ENCODE data around the gene APBA2. TPM values are rescaled to one million over a fixed set of nuclear protein-coding genes. Genes with fewer than 3 reads are reported as not detected.

Gene APBA2
- total RNA-seq, 1 donor from 2014 or later, result 19.6 TPM

DNA sequence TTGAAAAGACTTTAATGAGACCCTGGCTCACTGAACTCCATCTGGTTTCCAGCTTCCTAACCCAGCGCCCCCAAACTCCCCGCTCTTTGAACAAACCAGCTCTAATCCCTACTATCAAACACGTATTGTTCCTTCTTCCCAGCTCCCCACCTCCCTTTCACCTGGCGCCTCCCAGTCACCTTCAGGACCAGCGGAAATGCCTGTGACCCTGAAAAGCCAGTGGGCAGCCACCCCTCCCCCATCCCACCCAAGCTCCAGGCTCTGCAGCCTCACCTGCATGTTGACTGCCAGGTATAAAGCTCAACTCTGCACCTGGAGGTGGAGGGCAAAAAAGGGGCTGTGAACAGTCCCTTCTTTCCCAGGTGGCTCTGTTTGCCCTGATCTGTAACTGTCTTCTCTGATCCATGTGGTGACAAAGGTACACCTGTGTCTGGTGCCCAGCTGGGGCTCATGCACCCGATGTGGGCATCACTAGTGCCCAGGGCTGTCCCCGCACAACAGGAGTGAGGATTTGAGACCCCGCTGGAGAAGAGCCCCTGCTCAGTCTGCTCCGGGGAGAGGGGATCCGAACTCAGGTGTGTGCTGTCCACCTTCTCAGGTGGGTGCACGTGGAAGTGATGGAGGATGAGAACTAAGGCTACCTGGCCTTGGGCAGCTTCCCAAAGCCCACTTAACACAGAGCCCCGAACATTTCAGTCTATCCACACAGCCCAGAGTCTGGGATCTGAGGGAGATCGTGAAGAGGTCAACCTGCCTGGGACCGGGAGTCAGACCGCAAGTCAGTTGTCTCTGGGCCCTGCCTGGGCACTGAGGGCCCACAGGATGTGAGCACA lies 254.9 kb downstream of the APBA2 start:
- H3K9me3 ChIP-seq, result no peaks in the 10 kb centered on the region
- H3K4me1 ChIP-seq, result peaks cover 14% of the 10 kb centered on the region
- intact Hi-C loops (cut with DNase I), result no loop called here
- H3K27ac ChIP-seq, result no peak overlapping the region
- no peaks in the 10 kb centered on the region for H3K36me3 ChIP-seq
- H3K27me3 ChIP-seq, result no peaks in the 10 kb centered on the region
- DNase-seq (ENCODE audit: extremely low spot score in 2 of 2), result no peak
- TF ChIP-seq POLR2AphosphoS5 (IDR thresholded peaks at IDR 0.05; ENCODE audit: insufficient read depth in 1 of 2, low read depth in 1 of 2) (no peak), POLR2A (IDR thresholded peaks at IDR 0.05) (no peak)
- TF ChIP-seq, protein P1, sequence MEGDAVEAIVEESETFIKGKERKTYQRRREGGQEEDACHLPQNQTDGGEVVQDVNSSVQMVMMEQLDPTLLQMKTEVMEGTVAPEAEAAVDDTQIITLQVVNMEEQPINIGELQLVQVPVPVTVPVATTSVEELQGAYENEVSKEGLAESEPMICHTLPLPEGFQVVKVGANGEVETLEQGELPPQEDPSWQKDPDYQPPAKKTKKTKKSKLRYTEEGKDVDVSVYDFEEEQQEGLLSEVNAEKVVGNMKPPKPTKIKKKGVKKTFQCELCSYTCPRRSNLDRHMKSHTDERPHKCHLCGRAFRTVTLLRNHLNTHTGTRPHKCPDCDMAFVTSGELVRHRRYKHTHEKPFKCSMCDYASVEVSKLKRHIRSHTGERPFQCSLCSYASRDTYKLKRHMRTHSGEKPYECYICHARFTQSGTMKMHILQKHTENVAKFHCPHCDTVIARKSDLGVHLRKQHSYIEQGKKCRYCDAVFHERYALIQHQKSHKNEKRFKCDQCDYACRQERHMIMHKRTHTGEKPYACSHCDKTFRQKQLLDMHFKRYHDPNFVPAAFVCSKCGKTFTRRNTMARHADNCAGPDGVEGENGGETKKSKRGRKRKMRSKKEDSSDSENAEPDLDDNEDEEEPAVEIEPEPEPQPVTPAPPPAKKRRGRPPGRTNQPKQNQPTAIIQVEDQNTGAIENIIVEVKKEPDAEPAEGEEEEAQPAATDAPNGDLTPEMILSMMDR (IDR thresholded peaks at IDR 0.05), result no peak
- H3K4me3 ChIP-seq, result no peak overlapping the region

DNA sequence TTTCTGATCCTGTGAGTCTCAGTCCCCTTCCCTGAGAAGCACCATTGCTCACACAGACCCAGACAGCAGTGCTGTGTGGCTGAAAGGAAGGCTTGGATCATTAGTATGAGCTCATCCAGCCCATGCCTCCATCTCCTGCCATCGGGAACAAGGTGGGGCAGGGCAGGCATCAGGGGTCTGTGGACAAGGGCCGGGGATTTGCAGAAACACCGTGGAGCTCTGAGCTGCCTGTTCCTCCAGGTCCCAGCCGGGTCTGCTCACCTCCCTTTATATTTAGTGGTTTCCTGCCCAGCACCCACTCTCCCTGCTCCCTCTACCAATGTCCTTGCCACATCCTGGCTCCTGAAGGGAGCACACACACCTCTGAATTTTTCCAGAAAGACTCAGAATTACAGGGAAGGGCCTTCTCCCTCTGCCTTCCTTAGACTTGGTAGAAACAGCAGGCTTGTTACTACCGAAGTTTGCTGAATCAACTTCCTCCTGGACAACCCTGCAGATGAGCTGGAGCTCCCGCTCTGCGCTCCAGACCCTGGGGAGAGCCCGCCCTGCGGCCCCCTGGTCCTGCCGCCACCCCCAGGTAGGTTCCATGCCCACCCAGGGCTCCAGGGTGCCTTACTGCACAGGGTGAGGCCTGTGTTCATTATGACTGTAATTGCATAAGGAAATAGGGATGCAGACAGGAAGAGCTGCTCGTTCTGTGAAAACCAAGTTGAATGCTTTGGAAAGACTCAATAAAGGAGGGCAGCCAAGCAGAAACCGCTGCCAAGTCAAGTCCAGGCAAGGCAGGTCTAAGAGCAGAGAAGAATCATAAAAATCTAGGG lies 255.7 kb downstream of the APBA2 start:
- no peak overlapping the region for H3K4me3 ChIP-seq
- TF ChIP-seq POLR2A (IDR thresholded peaks at IDR 0.05) (no peak), POLR2AphosphoS5 (IDR thresholded peaks at IDR 0.05; ENCODE audit: insufficient read depth in 1 of 2, low read depth in 1 of 2) (no peak)
- TF ChIP-seq, protein P1 (IDR thresholded peaks at IDR 0.05), result no peak
- intact Hi-C loops (cut with DNase I), result no loop called here
- peak; percentile 70 to 85 for DNase-seq (ENCODE audit: extremely low spot score in 2 of 2)
- H3K9me3 ChIP-seq, result no peaks in the 10 kb centered on the region
- no peaks in the 10 kb centered on the region for H3K27me3 ChIP-seq
- H3K27ac ChIP-seq, result no peak overlapping the region
- H3K36me3 ChIP-seq, result no peaks in the 10 kb centered on the region
- peaks cover 14% of the 10 kb centered on the region for H3K4me1 ChIP-seq

DNA sequence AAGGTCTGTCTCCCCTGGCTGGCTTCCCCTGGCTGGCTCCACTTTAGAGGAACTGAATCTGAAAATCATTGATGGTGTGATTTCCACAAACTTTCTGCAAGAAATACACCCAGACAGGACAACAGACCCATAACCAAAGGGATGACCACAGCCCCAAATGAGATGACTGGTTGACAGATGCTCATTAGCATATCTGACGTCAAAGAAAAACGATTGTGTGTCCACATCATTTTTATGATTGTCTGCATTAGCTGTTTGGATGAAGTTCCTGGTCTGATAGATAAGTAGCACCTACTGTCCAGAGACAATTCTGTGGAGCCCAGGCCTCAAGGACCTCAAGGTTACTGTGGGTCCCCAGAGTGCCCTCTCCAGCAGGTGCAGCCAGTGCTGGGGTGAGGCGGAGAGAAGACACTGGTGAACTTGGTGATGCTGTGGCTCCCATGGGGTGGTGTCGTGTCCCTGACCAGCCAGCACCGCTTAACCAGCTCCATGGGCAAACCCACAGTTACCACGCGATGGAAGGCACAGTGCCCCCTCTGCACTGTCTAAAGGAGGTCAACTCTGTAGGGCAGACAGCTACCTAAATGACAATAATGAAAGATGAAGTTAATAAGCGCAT lies 256.5 kb downstream of the APBA2 start:
- no peak overlapping the region for H3K4me3 ChIP-seq
- peaks cover 14% of the 10 kb centered on the region for H3K4me1 ChIP-seq
- DNase-seq (ENCODE audit: extremely low spot score in 2 of 2), result peak; percentile 79 to 89
- intact Hi-C loops (cut with DNase I), result no loop called here
- H3K27ac ChIP-seq, result no peak overlapping the region
- H3K36me3 ChIP-seq, result no peaks in the 10 kb centered on the region
- no peaks in the 10 kb centered on the region for H3K27me3 ChIP-seq
- TF ChIP-seq POLR2AphosphoS5 (IDR thresholded peaks at IDR 0.05; ENCODE audit: insufficient read depth in 1 of 2, low read depth in 1 of 2), result no peak
- no peaks in the 10 kb centered on the region for H3K9me3 ChIP-seq

GRCh38 chr15:29143293-29143692 lies 257.5 kb downstream of the APBA2 start:
- DNase-seq (ENCODE audit: extremely low spot score in 2 of 2), result peak; percentile 52 to 79
- no peak for TF ChIP-seq POLR2A (IDR thresholded peaks at IDR 0.05)
- TF ChIP-seq, protein P1 (IDR thresholded peaks at IDR 0.05), result no peak
- no peak for TF ChIP-seq POLR2AphosphoS5 (IDR thresholded peaks at IDR 0.05; ENCODE audit: insufficient read depth in 1 of 2, low read depth in 1 of 2)
- intact Hi-C loops (cut with DNase I), result no loop called here
- no peak overlapping the region for H3K4me3 ChIP-seq
- no peaks in the 10 kb centered on the region for H3K27me3 ChIP-seq
- H3K9me3 ChIP-seq, result no peaks in the 10 kb centered on the region
- no peak overlapping the region for H3K27ac ChIP-seq
- no peaks in the 10 kb centered on the region for H3K36me3 ChIP-seq
- H3K4me1 ChIP-seq, result peaks cover 14% of the 10 kb centered on the region

GRCh38 chr15:29143909-29144635 lies 258.3 kb downstream of the APBA2 start:
- Histone ChIP-seq H3K9me3 (no peaks in the 10 kb centered on the region), H3K4me3 (no peak overlapping the region), H3K27ac (no peak overlapping the region), H3K36me3 (no peaks in the 10 kb centered on the region), H3K27me3 (no peaks in the 10 kb centered on the region), H3K4me1 (peaks cover 14% of the 10 kb centered on the region)
- TF ChIP-seq POLR2A (IDR thresholded peaks at IDR 0.05), result no peak
- no peak for TF ChIP-seq POLR2AphosphoS5 (IDR thresholded peaks at IDR 0.05; ENCODE audit: insufficient read depth in 1 of 2, low read depth in 1 of 2)
- TF ChIP-seq, protein P1 (IDR thresholded peaks at IDR 0.05), result no peak
- intact Hi-C loops (cut with DNase I), result no loop called here
- DNase-seq (ENCODE audit: extremely low spot score in 2 of 2), result peak in 1 of 2 donors; percentile 31
